HCT116 (cell line): ENCODE data around the gene TMPRSS11A. TPM values are rescaled to one million over a fixed set of nuclear protein-coding genes. Genes with fewer than 3 reads are reported as not detected.

ENCODE experiments used
- ATAC-seq: fragments of 200-7000 bp; cut with Tn5 transposase; 2 replicates; pipeline ENCODE4 v1.9.1; 2020; ENCODE audit warnings: mild to moderate bottlenecking, moderate library complexity
- BruUV-seq: library from RNA; stranded (reverse); fragments of 400-500 nt; replicated peaks from 2 replicates; lab custom pipeline; 2021; lab: Mats Ljungman, UMichigan
- CTCF ChIA-PET: fragments of 300-600 bp; sonication (Branson Sonifier 250); formaldehyde crosslinking; loops from one replicate; lab custom pipeline; 2021; ENCODE audit warnings: antibody characterized with exemption; lab: Charles Lee
- POLR2A ChIA-PET: fragments of 300-600, 350-600 bp; sonication (Branson Sonifier 250); formaldehyde crosslinking; loops from one replicate; lab custom pipeline; 2021; ENCODE audit warnings: antibody characterized with exemption; lab: Charles Lee
- RAD21 ChIA-PET, 2 experiments: fragments of 300-600 bp; sonication (Branson Sonifier 250); formaldehyde crosslinking; loops; one replicate each; lab custom pipeline; 2023; ENCODE audit warnings: low total read pairs in 2 of 2; ENCODE audit not compliant: uncharacterized antibody in 2 of 2, unreplicated experiment in 2 of 2, low non-redundant PET in 1 of 2; lab: Charles Lee
- DNase-seq: peaks from one replicate; pipeline ENCODE4 v3.0.0-alpha.2; 2010; ENCODE audit warnings: low read depth, low spot score
- H2AFZ ChIP-seq: fragments of 200-600 bp; shearing (Covaris generic), sonication (generic); 2 replicates; pipeline ENCODE4 v1.6.1; 2017; ENCODE audit warnings: low read depth, mixed run types, mixed read lengths, antibody characterized with exemption, low read length; ENCODE audit not compliant: poor library complexity, severe bottlenecking
- H3K27ac ChIP-seq: 2 replicates; pipeline ENCODE4 v1.5.1; 2012; ENCODE audit warnings: low read depth, low read length
- H3K27me3 ChIP-seq: fragments of 200-600 bp; sonication (generic); 2 replicates; pipeline ENCODE4 v1.6.1; 2016; ENCODE audit warnings: mixed run types, low read length, mixed read lengths; ENCODE audit not compliant: insufficient read depth
- H3K36me3 ChIP-seq, 2 experiments: fragments of 200-500 bp in 1 of 2; fragments of 200-600 bp in 1 of 2; sonication (Bioruptor generic) in 1 of 2; sonication (generic) in 1 of 2; 2 replicates each; pipeline versions ENCODE4 v1.5.1 to v1.6.1; 2014 to 2016; ENCODE audit warnings: low read length in 2 of 2, inconsistent platforms in 1 of 2, mixed read lengths in 1 of 2, mixed run types in 1 of 2; ENCODE audit not compliant: insufficient read depth in 2 of 2, control insufficient read depth in 1 of 2
- H3K4me1 ChIP-seq, 2 experiments: fragments of 200-600 bp in 1 of 2; sonication (generic) in 1 of 2; 2 replicates each; pipeline versions ENCODE4 v1.5.1 to v1.6.1; 2012 to 2017; ENCODE audit warnings: low read length in 2 of 2, inconsistent platforms in 1 of 2, mild to moderate bottlenecking in 1 of 2, mixed read lengths in 1 of 2, mixed run types in 1 of 2, moderate library complexity in 1 of 2; ENCODE audit not compliant: insufficient read depth in 2 of 2, control insufficient read depth in 1 of 2
- H3K4me2 ChIP-seq: fragments of 200-600 bp; sonication (generic); 2 replicates; pipeline ENCODE4 v1.6.1; 2017; ENCODE audit warnings: mixed run types, low read length, mixed read lengths
- H3K4me3 ChIP-seq, 2 experiments: fragments of 200-600 bp in 1 of 2; sonication (generic) in 1 of 2; replicated peaks in 1 of 2; 2 replicates each; pipeline ENCODE4 v1.5.1; 2011 to 2016; ENCODE audit warnings: low read length in 2 of 2, control low read depth in 1 of 2, low read depth in 1 of 2, mild to moderate bottlenecking in 1 of 2, mixed read lengths in 1 of 2, mixed run types in 1 of 2
- H3K79me2 ChIP-seq: fragments of 200-600 bp; sonication (generic); 2 replicates; pipeline ENCODE4 v1.6.1; 2017; ENCODE audit warnings: mild to moderate bottlenecking, mixed run types, low read length, moderate library complexity, mixed read lengths; ENCODE audit not compliant: insufficient read depth
- H3K9ac ChIP-seq: fragments of 200-600 bp; sonication (generic); 2 replicates; pipeline ENCODE4 v1.6.1; 2016; ENCODE audit warnings: low read length, mixed read lengths
- H3K9me2 ChIP-seq: fragments of 200-600 bp; sonication (generic), shearing (Covaris generic); 2 replicates; pipeline ENCODE4 v1.6.1; 2017; ENCODE audit warnings: mixed run types, mild to moderate bottlenecking, moderate library complexity; ENCODE audit not compliant: insufficient read depth
- H3K9me3 ChIP-seq, 2 experiments: fragments of 200-500 bp in 1 of 2; fragments of 200-600 bp in 1 of 2; sonication (Bioruptor generic) in 1 of 2; sonication (generic) in 1 of 2; 2 replicates each; pipeline ENCODE4 v1.6.1; 2014 to 2017; ENCODE audit warnings: low read length in 2 of 2, mixed read lengths in 2 of 2, inconsistent platforms in 1 of 2, low read depth in 1 of 2, mild to moderate bottlenecking in 1 of 2, mixed run types in 1 of 2, moderate library complexity in 1 of 2; ENCODE audit not compliant: control insufficient read depth in 1 of 2, insufficient read depth in 1 of 2
- H4K20me1 ChIP-seq: fragments of 200-600 bp; sonication (generic), shearing (Covaris generic); 2 replicates; pipeline ENCODE4 v1.6.1; 2017; ENCODE audit warnings: mixed run types, mild to moderate bottlenecking, moderate library complexity; ENCODE audit not compliant: insufficient read depth
- ATF3 ChIP-seq: IDR thresholded peaks from 2 replicates; pipeline ENCODE4 v1.6.1; 2012
- CBX3 ChIP-seq: IDR thresholded peaks from 2 replicates; pipeline ENCODE4 v1.6.1; 2012; ENCODE audit warnings: low read depth
- EGR1 ChIP-seq: IDR thresholded peaks from 2 replicates; pipeline ENCODE4 v1.6.1; 2012; ENCODE audit warnings: low read depth
- EZH2 ChIP-seq: fragments of 200-600 bp; sonication (generic); IDR thresholded peaks from 2 replicates; pipeline ENCODE4 v1.6.1; 2017; ENCODE audit warnings: antibody characterized with exemption, mixed run types
- EZH2phosphoT487 ChIP-seq: fragments of 200-600 bp; IDR thresholded peaks from 2 replicates; pipeline ENCODE4 v1.6.1; 2018; ENCODE audit warnings: antibody characterized with exemption, borderline replicate concordance
- JUND ChIP-seq: IDR thresholded peaks from 2 replicates; pipeline ENCODE4 v1.6.1; 2012
- POLR2A ChIP-seq: IDR thresholded peaks from 2 replicates; pipeline ENCODE4 v1.7.0; 2011; ENCODE audit warnings: borderline replicate concordance; ENCODE audit not compliant: insufficient read depth, insufficient read length; ENCODE audit errors: extremely low read depth
- POLR2AphosphoS5 ChIP-seq: IDR thresholded peaks from 2 replicates; pipeline ENCODE4 v1.6.1; 2011; ENCODE audit warnings: mild to moderate bottlenecking, low read depth, low read length, moderate library complexity
- REST ChIP-seq: IDR thresholded peaks from 2 replicates; pipeline ENCODE4 v1.6.1; 2012; ENCODE audit warnings: low read depth
- SIN3A ChIP-seq: IDR thresholded peaks from 2 replicates; pipeline ENCODE4 v1.6.1; 2012; ENCODE audit warnings: low read depth
- SP1 ChIP-seq: IDR thresholded peaks from 2 replicates; pipeline ENCODE4 v1.6.1; 2012; ENCODE audit warnings: low read depth
- TCF7L2 ChIP-seq: IDR thresholded peaks from 2 replicates; pipeline ENCODE4 v1.7.0; 2011; ENCODE audit warnings: borderline replicate concordance, inconsistent platforms; ENCODE audit not compliant: insufficient read depth, insufficient read length; ENCODE audit errors: extremely low read depth
- YY1 ChIP-seq: IDR thresholded peaks from 2 replicates; pipeline ENCODE4 v1.6.1; 2011; ENCODE audit warnings: low read length, low read depth, moderate library complexity, mild to moderate bottlenecking; ENCODE audit not compliant: insufficient replicate concordance; ENCODE audit errors: extremely low read depth
- ZBTB33 ChIP-seq: IDR thresholded peaks from 2 replicates; pipeline ENCODE4 v1.6.1; 2011; ENCODE audit warnings: mild to moderate bottlenecking, low read length, moderate library complexity; ENCODE audit not compliant: insufficient replicate concordance; ENCODE audit errors: extremely low read depth
- intact Hi-C: fragments of 100-400 bp; cut with micrococcal nuclease; formaldehyde crosslinking; loops from 2 replicates; pipeline ENCODE4 v1.10.0; 2022
- total RNA-seq: library from RNA; stranded (reverse); gene quantifications from one replicate; pipeline ENCODE4 v1.2.1, GENCODE V29; 2021; ENCODE audit not compliant: unreplicated experiment

TMPRSS11A gene
- total RNA-seq, 1 experiment from 2014 or later, result not detected

- Histone ChIP-seq H3K4me3 (no peak within 1 kb of the TSS), H3K4me2 (no peak within 1 kb of the TSS), H3K9me2 (no peaks in the 10 kb centered on the region), H3K4me1 (peaks cover 4 to 13% of the 10 kb centered on the region in 2 experiments; a peak in 3 of 4 replicates), H3K9me3 (no peaks in the 10 kb centered on the region), H3K27ac (no peak within 1 kb of the TSS), H2AFZ (no peak within 1 kb of the TSS), H3K36me3 (no peaks in the 10 kb centered on the region), H4K20me1 (no peaks in the 10 kb centered on the region), H3K9ac (no peak within 1 kb of the TSS), H3K27me3 (no peaks in the 10 kb centered on the region), H3K79me2 (no peaks in the 10 kb centered on the region)
- no peak for ATAC-seq
- intact Hi-C loops, result no loop called here
- ChIA-PET CTCF (no interaction called here), RAD21 (no interaction called here), POLR2A (no interaction called here)
- BruUV-seq, result no TSS peak
- TF ChIP-seq CBX3, result no peak
- TF ChIP-seq SP1, result no peak
- no peak for TF ChIP-seq POLR2AphosphoS5
- no peak for TF ChIP-seq EGR1
- TF ChIP-seq TCF7L2, result no peak
- no peak for TF ChIP-seq REST
- no peak for DNase-seq
Measured at GRCh38 chr4:67883902-67884301, 79.4 kb downstream of the TMPRSS11A start, which contains the start of gene TMPRSS11D. Gene TMPRSS11D, minus strand, starts transcription at chr4:67884002. Its CDS starts 69 bp downstream, at chr4:67883933.

GRCh38 chr4:67883458-67883857, 79.8 kb downstream of the TMPRSS11A start:
- POLR2A ChIA-PET, result no interaction called here
- H3K36me3 ChIP-seq, result no peaks in the 10 kb centered on the region
- no peaks in the 10 kb centered on the region for H4K20me1 ChIP-seq
- DNase-seq (no peak), ATAC-seq (no peak)
- H3K27me3 ChIP-seq, result no peaks in the 10 kb centered on the region
- H3K4me1 ChIP-seq, result peaks cover 4 to 13% of the 10 kb centered on the region in 2 experiments; a peak in 3 of 4 replicates
- H3K9me2 ChIP-seq, result no peaks in the 10 kb centered on the region
- H3K4me3 ChIP-seq, result no peak overlapping the region
- H2AFZ ChIP-seq, result no peak overlapping the region
- no peak overlapping the region for H3K4me2 ChIP-seq
- no peaks in the 10 kb centered on the region for H3K9me3 ChIP-seq
- intact Hi-C loops, result no loop called here
- no peaks in the 10 kb centered on the region for H3K79me2 ChIP-seq
- no peak overlapping the region for H3K9ac ChIP-seq
- BruUV-seq, result no TSS peak
- RAD21 ChIA-PET, result no interaction called here
- CTCF ChIA-PET, result no interaction called here
- H3K27ac ChIP-seq, result no peak overlapping the region
- TF ChIP-seq EZH2, result no peak
- TF ChIP-seq EZH2phosphoT487, result no peak
- no peak for TF ChIP-seq EGR1
- no peak for TF ChIP-seq ZBTB33
- no peak for TF ChIP-seq POLR2A
- TF ChIP-seq CBX3, result no peak
- no peak for TF ChIP-seq SIN3A
- TF ChIP-seq JUND, result no peak
- TF ChIP-seq YY1, result no peak
- TF ChIP-seq ATF3, result no peak
